Muscle of arm (tissue), 12 donors: Measurements from ENCODE around the gene LRRC75B. TPM values are rescaled to one million over a fixed set of nuclear protein-coding genes. Genes with fewer than 3 reads are reported as not detected.
"Not testable (repeated sequence)": the region's sequence is repeated elsewhere in the genome, so short reads cannot be mapped to it uniquely, and the experiment has no call there.

Source experiments
- DNase-seq: peaks from one replicate; pipeline ENCODE4 v3.0.0-alpha.2; 2013
- polyA plus RNA-seq, 12 donors: library from polyadenylated mRNA; unstranded; fragments of 120-200 nt; gene quantifications; one replicate each; pipeline ENCODE4 v1.2.1, GENCODE V29; 2013; ENCODE audit not compliant: insufficient read length in 12 of 12

Gene LRRC75B
- polyA plus RNA-seq, 12 donors = 4.9 to 15.5 (median 8.2) TPM; not detected in 1

GRCh38 chr22:24554313-24555164 is 38.3 kb downstream of the LRRC75B start, which contains the start of gene GUCD1:
Gene GUCD1, minus strand, starts transcription at chr22:24555138. Its CDS starts 147 bp downstream, at chr22:24554991.
- peak; percentile 32 for DNase-seq

- DNase-seq = no peak
Measured at GRCh38 chr22:24553597-24554312, 39.1 kb downstream of the LRRC75B start.

- DNase-seq = not testable (repeated sequence)
Measured at GRCh38 chr22:24552503-24553286, 40.2 kb downstream of the LRRC75B start.

GRCh38 chr22:24550902-24551435 is 41.9 kb downstream of the LRRC75B start:
- no peak for DNase-seq

- no peak for DNase-seq
Measured at GRCh38 chr22:24550028-24550901, 42.6 kb downstream of the LRRC75B start.

- DNase-seq = no peak
Measured at GRCh38 chr22:24548812-24549211, 44.1 kb downstream of the LRRC75B start.

- DNase-seq = no peak
Measured at GRCh38 chr22:24543679-24544243, 49.1 kb downstream of the LRRC75B start.

- DNase-seq = no peak
Measured at GRCh38 chr22:24543185-24543601, 49.7 kb downstream of the LRRC75B start.

- peak; percentile 31 for DNase-seq
Measured at GRCh38 chr22:24542641-24543040, 50.2 kb downstream of the LRRC75B start.

GRCh38 chr22:24541681-24542515 is 51.0 kb downstream of the LRRC75B start:
- DNase-seq = no peak

- DNase-seq = no peak
Measured at GRCh38 chr22:24540470-24540869, 52.4 kb downstream of the LRRC75B start.

- no peak for DNase-seq
Measured at GRCh38 chr22:24536089-24536488, 56.8 kb downstream of the LRRC75B start.

Other genes starting within 250 kb of the LRRC75B start
- gene ADORA2A, start 165.5 kb downstream of the LRRC75B start, polyA plus RNA-seq = 10 to 100 TPM in 3 of 12 donors, 1 to 10 TPM in 8, not detected in 1; 5.9 to 28.9 (median 9.9) TPM
- gene UPB1, start 97.7 kb downstream of the LRRC75B start, polyA plus RNA-seq = 1 to 10 TPM in 2 of 12 donors, under 1 TPM in 8, not detected in 2; 0.28 to 1.2 (median 0.65) TPM
- gene GUCD1, start 37.9 kb downstream of the LRRC75B start, polyA plus RNA-seq = 10 to 100 TPM in 11 of 12 donors, not detected in 1; 41.4 to 78.1 (median 67.6) TPM
- 100 to 1,000 TPM in 10 of 12 donors, 10 to 100 TPM in 1, not detected in 1; 90.5 to 173 (median 111) TPM for gene SNRPD3, start 37.1 kb downstream of the LRRC75B start, polyA plus RNA-seq
- 10 to 100 TPM in 1 of 12 donors, 1 to 10 TPM in 10, not detected in 1; 2.0 to 19.7 (median 3.3) TPM for gene GGT1, start 10.1 kb upstream of the LRRC75B start, polyA plus RNA-seq
- under 1 TPM in 4 of 12 donors, not detected in 8; 0.05 to 0.26 (median 0.13) TPM for gene PIWIL3, start 181.6 kb upstream of the LRRC75B start, polyA plus RNA-seq
- gene SGSM1, start 213.1 kb upstream of the LRRC75B start, polyA plus RNA-seq = 1 to 10 TPM in 2 of 12 donors, under 1 TPM in 9, not detected in 1; 0.11 to 3.2 (median 0.21) TPM